OCI-LY3 (cell line): ENCODE results near the gene POTEG.
"Not testable (repeated sequence)": the region's sequence is repeated elsewhere in the genome, so short reads cannot be mapped to it uniquely, and the experiment has no call there.

Source experiments
- H2AFZ ChIP-seq: fragments of 200-600, 300-600 bp; shearing (Covaris generic); 2 replicates; pipeline ENCODE4 v1.6.0; 2014; ENCODE audit warnings: antibody characterized with exemption, low read depth, low read length
- H3K27ac ChIP-seq: fragments of 200-600, 300-600 bp; sonication (generic); 2 replicates; pipeline ENCODE4 v1.5.1; 2014; ENCODE audit warnings: mild to moderate bottlenecking, low read length, moderate library complexity, mixed read lengths
- H3K27me3 ChIP-seq: fragments of 200-600, 300-600 bp; sonication (generic); 2 replicates; pipeline ENCODE4 v1.6.1; 2014; ENCODE audit warnings: low read depth, low read length, mixed read lengths
- H3K36me3 ChIP-seq: fragments of 200-600, 300-600 bp; sonication (generic); replicated peaks from 2 replicates; pipeline ENCODE3; 2014; ENCODE audit warnings: low read depth, low read length, mixed read lengths
- H3K4me1 ChIP-seq: fragments of 300-600, 200-600 bp; sonication (generic); 2 replicates; pipeline ENCODE4 v1.6.1; 2014; ENCODE audit warnings: low read length, mixed read lengths
- H3K4me2 ChIP-seq: fragments of 200-600, 300-600 bp; sonication (generic); 2 replicates; pipeline ENCODE4 v1.6.1; 2014; ENCODE audit warnings: low read length, mixed read lengths
- H3K4me3 ChIP-seq: fragments of 300-600, 200-600 bp; sonication (generic); 2 replicates; pipeline ENCODE4 v1.5.1; 2014; ENCODE audit warnings: antibody characterized with exemption, mild to moderate bottlenecking, low read length, moderate library complexity
- H3K79me2 ChIP-seq: fragments of 300-600, 200-600 bp; shearing (Covaris generic); 2 replicates; pipeline ENCODE4 v1.6.1; 2014; ENCODE audit warnings: mild to moderate bottlenecking, low read length, mixed read lengths
- H3K9ac ChIP-seq: fragments of 300-600, 200-600 bp; shearing (Covaris generic); 2 replicates; pipeline ENCODE4 v1.6.0; 2014; ENCODE audit warnings: mild to moderate bottlenecking, low read length, moderate library complexity
- H3K9me3 ChIP-seq: fragments of 200-600, 300-600 bp; shearing (Covaris generic); 2 replicates; pipeline ENCODE4 v1.6.1; 2014; ENCODE audit warnings: low read length, mixed read lengths; ENCODE audit not compliant: insufficient read depth
- H4K20me1 ChIP-seq: fragments of 200-600, 300-600 bp; sonication (generic); 2 replicates; pipeline ENCODE4 v1.6.1; 2016; ENCODE audit warnings: low read length, mixed read lengths; ENCODE audit not compliant: insufficient read depth

Gene POTEG

DNA sequence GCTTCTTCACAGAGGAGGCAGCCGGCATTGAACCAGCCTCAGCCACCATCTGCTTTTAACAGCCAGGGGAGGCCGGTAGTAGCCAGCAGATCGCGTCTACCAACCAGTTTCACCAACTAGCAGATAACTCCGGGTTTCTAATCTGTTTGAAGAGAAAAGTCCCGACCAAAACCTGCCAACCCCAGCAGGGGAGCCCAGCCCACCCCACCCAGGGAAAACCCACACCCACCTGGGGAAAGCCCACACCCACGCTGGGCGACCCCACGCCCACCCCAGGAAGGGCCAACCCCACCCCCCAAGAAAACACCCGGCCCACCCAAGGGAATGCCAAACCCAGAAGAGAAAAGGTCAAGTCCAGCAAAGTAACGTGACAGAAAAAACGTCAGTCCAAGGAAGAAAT lies at the start of gene POTEG:
TSS of gene POTEG (minus strand) at position 101 of the 400 bp plus-strand sequence. CDS start at position 49, 52 bp downstream.
- H3K79me2 ChIP-seq, H3K27me3 ChIP-seq, H3K36me3 ChIP-seq, H3K9ac ChIP-seq, H4K20me1 ChIP-seq, H3K9me3 ChIP-seq, H3K27ac ChIP-seq, H3K4me2 ChIP-seq, H3K4me3 ChIP-seq, H2AFZ ChIP-seq, H3K4me1 ChIP-seq: not testable (repeated sequence)

DNA sequence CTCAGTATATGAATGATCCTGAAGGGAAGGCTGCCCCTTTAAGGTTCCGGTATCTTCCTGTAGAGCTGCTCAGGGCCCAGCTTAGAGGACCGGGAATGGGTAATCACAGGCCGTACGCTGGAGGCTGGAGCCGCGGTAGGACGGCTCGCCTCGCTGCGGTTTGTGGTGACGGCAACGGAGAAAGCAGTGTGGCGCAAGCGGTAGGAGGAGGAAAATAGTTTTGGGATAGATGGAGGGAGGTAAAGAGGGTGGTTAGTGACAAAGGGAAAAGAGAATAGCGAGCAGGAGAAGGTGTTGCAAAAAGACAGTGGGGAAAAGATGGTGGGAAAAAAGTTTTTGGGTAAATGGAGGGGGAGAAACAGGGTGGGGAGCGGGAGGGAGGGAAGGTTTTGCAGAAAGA lies 48.0 kb upstream of the POTEG start:
- not testable (repeated sequence) for H4K20me1 ChIP-seq, H3K4me1 ChIP-seq, H3K27me3 ChIP-seq, H3K36me3 ChIP-seq, H3K9me3 ChIP-seq, H2AFZ ChIP-seq, H3K9ac ChIP-seq, H3K27ac ChIP-seq, H3K4me3 ChIP-seq, H3K79me2 ChIP-seq, H3K4me2 ChIP-seq

DNA sequence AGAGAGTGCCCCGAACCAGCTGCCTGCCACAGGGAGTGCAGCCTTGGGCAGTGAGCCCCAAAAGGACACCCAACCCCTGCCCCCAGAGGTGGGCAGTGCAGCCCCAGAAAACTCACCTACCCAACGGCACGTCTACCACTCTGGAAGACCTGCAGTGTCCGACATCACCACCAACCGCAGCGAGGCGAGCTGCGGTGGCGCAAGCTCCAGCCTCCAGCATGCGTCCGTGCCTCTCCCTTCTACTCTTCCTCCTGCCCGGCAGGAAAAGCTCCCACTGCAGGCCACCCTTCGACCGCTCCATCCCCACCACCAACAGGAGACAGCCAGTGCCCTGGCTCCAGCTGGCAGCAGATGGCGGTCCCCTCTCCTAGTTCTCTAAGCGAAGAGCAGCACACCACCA lies 47.3 kb upstream of the POTEG start:
- not testable (repeated sequence) for H3K4me2 ChIP-seq, H3K79me2 ChIP-seq, H3K9me3 ChIP-seq, H4K20me1 ChIP-seq, H3K36me3 ChIP-seq, H3K4me3 ChIP-seq, H2AFZ ChIP-seq, H3K27me3 ChIP-seq, H3K9ac ChIP-seq, H3K4me1 ChIP-seq, H3K27ac ChIP-seq

DNA sequence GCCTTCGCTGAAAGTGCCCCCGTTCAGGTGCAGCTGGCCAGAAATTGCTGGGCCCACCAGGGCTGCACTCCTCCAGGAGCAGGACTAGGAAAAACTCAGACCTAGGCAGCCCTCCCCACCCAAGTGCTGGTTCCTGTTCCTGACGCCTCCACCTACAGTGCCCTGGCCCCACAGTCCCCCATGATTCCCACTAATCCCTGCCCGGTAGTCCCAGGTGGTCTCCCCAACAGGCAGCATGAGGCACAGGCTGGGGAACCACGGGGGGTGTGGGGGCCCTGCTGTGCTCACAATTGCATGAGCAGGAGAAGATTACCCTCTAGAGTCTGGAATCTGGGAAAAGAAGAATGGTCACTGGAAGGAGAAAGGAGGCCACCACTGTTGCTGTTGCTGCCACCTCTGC lies 46.4 kb upstream of the POTEG start:
- H3K36me3 ChIP-seq, H3K27me3 ChIP-seq, H3K4me1 ChIP-seq, H2AFZ ChIP-seq, H3K9ac ChIP-seq, H3K79me2 ChIP-seq, H4K20me1 ChIP-seq, H3K27ac ChIP-seq, H3K9me3 ChIP-seq, H3K4me2 ChIP-seq, H3K4me3 ChIP-seq: not testable (repeated sequence)

DNA sequence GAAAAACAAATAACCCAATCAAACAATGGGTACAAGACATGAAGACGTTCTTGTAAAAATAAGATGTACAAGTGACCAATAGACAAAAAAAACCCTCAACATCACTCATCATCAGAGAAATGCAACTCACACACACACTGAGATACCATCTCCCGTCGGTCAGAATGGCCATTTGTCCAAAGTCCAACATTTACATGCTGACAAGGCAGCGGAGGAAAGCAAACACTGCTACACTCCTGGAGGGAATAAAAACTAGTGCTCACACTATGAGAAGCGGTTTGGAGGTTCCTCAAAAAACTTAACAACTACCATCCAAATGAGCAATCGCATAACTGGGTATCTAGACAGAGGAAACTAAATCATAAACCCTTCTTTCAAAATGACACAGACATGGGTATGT lies 11.6 kb upstream of the POTEG start:
- not testable (repeated sequence) for H3K79me2 ChIP-seq, H3K27me3 ChIP-seq, H3K36me3 ChIP-seq, H3K9me3 ChIP-seq, H3K4me2 ChIP-seq, H3K4me3 ChIP-seq, H4K20me1 ChIP-seq, H3K9ac ChIP-seq, H2AFZ ChIP-seq, H3K27ac ChIP-seq, H3K4me1 ChIP-seq

- H3K4me3 ChIP-seq, H3K27me3 ChIP-seq, H3K36me3 ChIP-seq, H4K20me1 ChIP-seq, H3K4me1 ChIP-seq, H3K79me2 ChIP-seq, H3K4me2 ChIP-seq, H3K9me3 ChIP-seq, H3K9ac ChIP-seq, H3K27ac ChIP-seq, H2AFZ ChIP-seq: not testable (repeated sequence)
These were observed 5.7 kb upstream of the POTEG start for GRCh38 chr14:19439826-19440225.

GRCh38 chr14:19439219-19439618 lies 5.1 kb upstream of the POTEG start:
- not testable (repeated sequence) for H3K9ac ChIP-seq, H3K4me3 ChIP-seq, H3K27ac ChIP-seq, H3K9me3 ChIP-seq, H3K4me1 ChIP-seq, H3K27me3 ChIP-seq, H3K79me2 ChIP-seq, H4K20me1 ChIP-seq, H2AFZ ChIP-seq, H3K36me3 ChIP-seq, H3K4me2 ChIP-seq

DNA sequence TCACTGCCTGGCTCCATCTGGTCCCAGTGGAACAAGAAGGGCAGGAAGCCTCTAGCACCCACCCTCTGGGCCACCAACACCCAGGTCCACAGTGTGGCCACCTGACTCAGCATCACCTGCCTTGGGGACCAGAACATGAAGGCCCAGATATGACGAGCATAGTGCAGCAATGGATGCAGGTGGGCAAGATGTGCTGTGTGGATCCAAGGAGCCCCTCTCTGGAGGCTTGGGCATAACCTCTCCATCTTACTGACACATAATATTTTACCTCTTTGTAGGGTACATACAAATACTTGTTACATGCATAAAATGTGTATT lies 2.9 kb upstream of the POTEG start:
- not testable (repeated sequence) for H3K9ac ChIP-seq, H2AFZ ChIP-seq

GRCh38 chr14:19436311-19437125 lies 2.4 kb upstream of the POTEG start:
- H2AFZ ChIP-seq, H3K27ac ChIP-seq, H3K4me2 ChIP-seq, H3K4me1 ChIP-seq, H3K9me3 ChIP-seq, H3K4me3 ChIP-seq, H4K20me1 ChIP-seq, H3K79me2 ChIP-seq, H3K27me3 ChIP-seq, H3K9ac ChIP-seq, H3K36me3 ChIP-seq: not testable (repeated sequence)

More for the DNA sequence above, 2.9 kb upstream of the POTEG start:
- not testable (repeated sequence) for H3K27me3 ChIP-seq, H3K4me2 ChIP-seq, H4K20me1 ChIP-seq, H3K4me3 ChIP-seq, H3K79me2 ChIP-seq, H3K9me3 ChIP-seq, H3K4me1 ChIP-seq, H3K36me3 ChIP-seq, H3K27ac ChIP-seq

DNA sequence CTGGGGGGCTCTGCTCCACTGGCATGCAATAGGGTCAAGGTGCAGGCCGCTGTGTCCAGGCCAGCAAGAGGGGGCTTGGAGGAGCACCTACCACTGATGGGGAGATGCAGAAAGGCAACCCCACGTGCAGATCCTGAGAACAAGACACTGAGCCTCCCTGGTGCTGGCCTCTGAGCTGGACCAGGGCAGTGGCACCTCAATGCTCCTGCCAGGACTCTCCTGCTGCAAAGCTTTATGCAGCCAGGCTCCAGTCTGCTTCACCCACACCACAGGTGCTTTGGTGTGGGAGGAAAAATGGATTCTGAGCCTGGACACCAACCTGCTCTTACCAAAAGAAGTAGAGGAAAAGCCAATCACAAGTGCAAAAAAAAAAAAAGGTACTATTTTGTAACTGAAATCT lies 1.7 kb upstream of the POTEG start:
- not testable (repeated sequence) for H3K36me3 ChIP-seq, H3K4me2 ChIP-seq, H3K79me2 ChIP-seq, H3K27me3 ChIP-seq, H2AFZ ChIP-seq, H3K4me3 ChIP-seq, H4K20me1 ChIP-seq, H3K4me1 ChIP-seq, H3K9ac ChIP-seq, H3K9me3 ChIP-seq, H3K27ac ChIP-seq
